Heart right ventricle (tissue), 16 donors: ENCODE data around the gene KDM2A. TPM values are rescaled to one million over a fixed set of nuclear protein-coding genes. Genes with fewer than 3 reads are reported as not detected.

Source experiments
- ATAC-seq, 8 donors: fragments of 200-7000 bp; cut with Tn5 transposase; one replicate each; pipeline ENCODE4 v1.9.1; 2020; ENCODE audit warnings: mild to moderate bottlenecking in 8 of 8, moderate library complexity in 8 of 8, moderate number of reproducible peaks in 1 of 8
- DNase-seq, 2 donors: peaks; one replicate each; pipeline ENCODE4 v3.0.0-alpha.2; 2020
- H3K27ac ChIP-seq, 10 donors: fragments of 200-600 bp; sonication (generic) in 2 of 10; one replicate each; pipeline versions ENCODE4 v1.5.0 to v1.8.0; 2020 to 2022; ENCODE audit warnings: mild to moderate bottlenecking in 3 of 10
- H3K27me3 ChIP-seq, 7 donors: fragments of 200-600 bp; one replicate each; pipeline ENCODE4 v1.8.0; 2021 to 2022; ENCODE audit warnings: mild to moderate bottlenecking in 2 of 7
- H3K36me3 ChIP-seq, 9 donors: fragments of 200-600 bp; sonication (generic) in 1 of 9; one replicate each; pipeline versions ENCODE4 v1.5.0 to v1.8.0; 2020 to 2022; ENCODE audit warnings: mild to moderate bottlenecking in 2 of 9
- H3K4me1 ChIP-seq, 9 donors: fragments of 200-600 bp; sonication (generic) in 1 of 9; one replicate each; pipeline versions ENCODE4 v1.5.0 to v1.8.0; 2020 to 2022; ENCODE audit warnings: mild to moderate bottlenecking in 4 of 9
- H3K4me3 ChIP-seq, 10 donors: fragments of 200-600 bp; sonication (generic) in 2 of 10; one replicate each; pipeline versions ENCODE4 v1.5.0 to v1.8.0; 2020 to 2022; ENCODE audit warnings: mild to moderate bottlenecking in 7 of 10, moderate library complexity in 2 of 10
- H3K9me3 ChIP-seq, 11 donors: fragments of 200-600 bp in 10 of 11; sonication (generic) in 2 of 11; one replicate each; pipeline versions ENCODE4 v1.5.0 to v1.8.0; 2013 to 2022; ENCODE audit warnings: mild to moderate bottlenecking in 2 of 11, control low read depth in 1 of 11, moderate library complexity in 1 of 11
- CTCF ChIP-seq, 9 donors: fragments of 200-600 bp; sonication (generic) in 2 of 9; IDR thresholded peaks; one replicate each; pipeline versions ENCODE4 v1.5.0 to v1.8.0; 2021 to 2022; ENCODE audit warnings: antibody characterized with exemption in 9 of 9, mild to moderate bottlenecking in 5 of 9, moderate library complexity in 1 of 9
- WGBS, 2 donors: extraction: QIAGEN DNeasy Blood & Tissue Kit; methylation state at CpG; one replicate each; pipeline ENCODE4 v1.1.7; 2013; ENCODE audit warnings: inconsistent platforms in 1 of 2; 5-methylcytosine and 5-hydroxymethylcytosine counted together
- intact Hi-C, 10 donors: fragments of 100-400 bp; cut with DNase I; formaldehyde crosslinking; loops; one replicate each; pipeline versions ENCODE4 v1.11.1 to v1.14.2; 2022
- polyA plus RNA-seq, 2 donors: library from polyadenylated mRNA; stranded (reverse); fragments of 200-250 nt; gene quantifications; one replicate each; pipeline ENCODE4 v1.2.3, GENCODE V29; 2013
- total RNA-seq, 10 donors: library from RNA; stranded (reverse); fragmentation: NEBNext Ultra II Directional in 3 of 10; extraction: Animal tissue kit (Norgen Biotek cat#: 25700) in 3 of 10; gene quantifications; one replicate each; pipeline versions ENCODE4 v1.2.1 to v1.2.4, GENCODE V29; 2021 to 2023
- donor health status: Arrhythmogenic right ventricular cardiomyopathy.
- donor health status: ischemic (EF 13 %, LVEDD 7.1; RV severe dilation, severe dysfunction).
- donor health status: healthy with polysubstance abuse.
- donor health status: DM: no; HTN: yes; CAD: no.
- donor health status: DM: no; HTN: no; CAD: no.
- donor health status: ischemic (EF 25% LVEDD 6.9; RV normal size, moderate dysfunction).
- donor health status: ischemic (EF 25% LVEDD 5.7; RV mildly dilated, moderate dysfunction).
- donor health status: healthy.
- donor health status: DM: yes; HTN: yes; CAD: no.
- donor health status: Ischemic cardiomyopathy.
- donor health status: ischemic (EF 35%, LVEDD 5.7; RV mildly dilated, moderate dysfunction).
- donor health status: nonischemic (EF 11% LVEDD 7.7; RV severe dilation, severe dysfunction).
- donor health status: DM: yes; HTN: yes; CAD: no.
- donor health status: PGD.
- donor health status: ischemic (EF 29% LVEDD 5.4; RV normal size, mild dysfunction).
- donor health status: nonischemic (EF 23%, LVEDD 6.1; RV moderate dilation, normal function).

The KDM2A gene
- total and polyA plus RNA-seq, 12 donors, result 16.5 to 45.7 (median 37.1) TPM

- ATAC-seq (peak; percentile 72 to 95 (median 84)), DNase-seq (peak in 1 of 2 donors; percentile 33)
- TF ChIP-seq CTCF (IDR thresholded peaks at IDR 0.05), result no peak
- no peaks in the 10 kb centered on the region for H3K9me3 ChIP-seq
- intact Hi-C loops, result no loop called here
- no peaks in the 10 kb centered on the region for H3K36me3 ChIP-seq
- no peak overlapping the region for H3K4me3 ChIP-seq
- 61 to 72% methylated on average over 6 of the region's 6 CpGs for WGBS, 2 donors
- peaks cover 0 to 6% (median 0%) of the 10 kb centered on the region in 9 donors for H3K4me1 ChIP-seq
- no peaks in the 10 kb centered on the region for H3K27me3 ChIP-seq
- H3K27ac ChIP-seq, result no peak overlapping the region
These were observed 20.1 kb upstream of the KDM2A start for GRCh38 chr11:67098799-67099429.

- H3K36me3 ChIP-seq, result no peaks in the 10 kb centered on the region
- DNase-seq, result no peak
- TF ChIP-seq CTCF (IDR thresholded peaks at IDR 0.05), result no peak
- no peak overlapping the region for H3K27ac ChIP-seq
- WGBS, 2 donors, result 91 to 98% methylated on average over 6 of the region's 6 CpGs
- no peak for ATAC-seq
- H3K4me1 ChIP-seq, result peaks cover 0 to 6% (median 0%) of the 10 kb centered on the region in 9 donors
- intact Hi-C loops, result loop anchor here in 1 of 10 donors (1.0 kb wide), 1 partner anchor 18 kb away; no protein-coding TSS in a partner anchor
- no peaks in the 10 kb centered on the region for H3K9me3 ChIP-seq
- no peak overlapping the region for H3K4me3 ChIP-seq
- H3K27me3 ChIP-seq, result no peaks in the 10 kb centered on the region
These were observed 19.2 kb upstream of the KDM2A start for GRCh38 chr11:67099831-67100324.

- ATAC-seq (no peak), DNase-seq (no peak)
- Histone ChIP-seq H3K9me3 (no peaks in the 10 kb centered on the region), H3K4me3 (no peak overlapping the region), H3K36me3 (no peaks in the 10 kb centered on the region), H3K27ac (no peak overlapping the region), H3K4me1 (peaks cover 0 to 6% (median 0%) of the 10 kb centered on the region in 9 donors), H3K27me3 (no peaks in the 10 kb centered on the region)
- WGBS, 2 donors, result 86 to 91% methylated on average over 8 of the region's 8 CpGs
- intact Hi-C loops, result no loop called here
- TF ChIP-seq CTCF (IDR thresholded peaks at IDR 0.05), result no peak
These were observed 16.4 kb upstream of the KDM2A start for GRCh38 chr11:67102664-67103063.

- Histone ChIP-seq H3K4me3 (no peak overlapping the region), H3K27ac (no peak overlapping the region), H3K27me3 (no peaks in the 10 kb centered on the region), H3K9me3 (no peaks in the 10 kb centered on the region), H3K4me1 (peaks cover 0 to 5% (median 2%) of the 10 kb centered on the region in 9 donors), H3K36me3 (no peaks in the 10 kb centered on the region)
- WGBS, 2 donors, result 67 to 71% methylated on average over 2 of the region's 2 CpGs
- TF ChIP-seq CTCF (IDR thresholded peaks at IDR 0.05), result no peak
- DNase-seq (no peak), ATAC-seq (no peak)
- intact Hi-C loops, result no loop called here
These were observed 13.1 kb upstream of the KDM2A start for GRCh38 chr11:67105964-67106363.
